GM21447 (cell line): Measurements from ENCODE around the gene CHKB.

Source experiments
- ATAC-seq: cut with Tn5 transposase; IDR thresholded peaks from one replicate; pipeline ENCODE4 v1.9.1; 2021; ENCODE audit not compliant: unreplicated experiment

Gene CHKB

GRCh38 chr22:50600538-50600937 lies 17.9 kb upstream of the CHKB start, which contains the start of gene MAPK8IP2:
Gene MAPK8IP2 (plus strand): TSS chr22:50600793. CDS start chr22:50600819, 26 bp downstream.
- no peak for ATAC-seq

GRCh38 chr22:50599816-50600455 lies 17.3 kb upstream of the CHKB start:
- no peak for ATAC-seq

GRCh38 chr22:50597097-50597496 lies 14.4 kb upstream of the CHKB start:
- no peak for ATAC-seq

GRCh38 chr22:50595189-50595588 lies 12.5 kb upstream of the CHKB start:
- no peak for ATAC-seq

GRCh38 chr22:50587407-50587806 lies 4.8 kb upstream of the CHKB start:
- no peak for ATAC-seq

- ATAC-seq, result no peak
Observed at GRCh38 chr22:50586416-50586815, 3.8 kb upstream of the CHKB start.

GRCh38 chr22:50585781-50586180 lies 3.1 kb upstream of the CHKB start:
- no peak for ATAC-seq

GRCh38 chr22:50585238-50585637 lies 2.6 kb upstream of the CHKB start:
- no peak for ATAC-seq

- no peak for ATAC-seq
Observed at GRCh38 chr22:50584106-50585096, 1.8 kb upstream of the CHKB start.

- peak; percentile 28 for ATAC-seq
Observed at GRCh38 chr22:50583294-50583861, 729 bp upstream of the CHKB start.

GRCh38 chr22:50581950-50582492 lies 628 bp downstream of the CHKB start:
- ATAC-seq, result no peak

- no peak for ATAC-seq
Observed at GRCh38 chr22:50581031-50581949, 1.4 kb downstream of the CHKB start.

- no peak for ATAC-seq
Observed at GRCh38 chr22:50579752-50580151, 2.9 kb downstream of the CHKB start.

- no peak for ATAC-seq
Observed at GRCh38 chr22:50578776-50579310, 3.8 kb downstream of the CHKB start.

- ATAC-seq, result no peak
Observed at GRCh38 chr22:50577987-50578775, 4.5 kb downstream of the CHKB start, which contains the start of gene CPT1B. Gene CPT1B (minus strand): TSS chr22:50578427. CDS start chr22:50577915, 512 bp downstream.

- no peak for ATAC-seq
Observed at GRCh38 chr22:50577697-50577986, 5.0 kb downstream of the CHKB start.

- no peak for ATAC-seq
Observed at GRCh38 chr22:50576806-50577696, 5.6 kb downstream of the CHKB start.

GRCh38 chr22:50576070-50576469 lies 6.6 kb downstream of the CHKB start:
- ATAC-seq, result no peak
